ENCODE data around the gene FOXP1. TPM values are rescaled to one million over a fixed set of nuclear protein-coding genes. Genes with fewer than 3 reads are reported as not detected.

The FOXP1 gene
- total and polyA plus RNA-seq, 9 of the 15 experiments (the other 6 are each of a cell fraction or from before 2014, with no cell fraction given), result 7.7 to 34.5 (median 13.7) TPM

GRCh38 chr3:71512544-71512943 lies 71.0 kb downstream of the FOXP1 start:
- peaks cover 4 to 32% of the 10 kb centered on the region in 2 experiments; a peak in 2 of 5 replicates for H3K4me1 ChIP-seq (replicated peaks in 1 of 2; ENCODE audit: control insufficient read depth in 2 of 2, insufficient read depth in 2 of 2, low read length in 2 of 2)
- 89% methylated on average over 3 of the region's 4 CpGs for WGBS (ENCODE audit: insufficient coverage, low coverage, missing lambda C conversion rate)
- no TSS peak for BruUV-seq (replicated peaks)
- H4K20me1 ChIP-seq (replicated peaks; ENCODE audit: control insufficient read depth, insufficient read depth, low read length), result no peaks in the 10 kb centered on the region
- POLR2A ChIA-PET, result interaction anchor here (0.8 kb wide), 1 partner anchor 15 kb away, joined by 3 read pairs; no protein-coding TSS in a partner anchor
- CTCF ChIA-PET (ENCODE audit: low intra/inter-chr PET ratio), result no interaction called here
- no peak overlapping the region for H3K9ac ChIP-seq (ENCODE audit: insufficient read depth in 1 of 2, low read depth in 2 of 2, low read length in 2 of 2)
- no peaks in the 10 kb centered on the region for H3K27me3 ChIP-seq (ENCODE audit: control insufficient read depth in 2 of 2, insufficient read depth in 2 of 2, low read length in 2 of 2)
- no peak overlapping the region for H2AFZ ChIP-seq (ENCODE audit: low read depth, low read length)
- no peak overlapping the region for H3K27ac ChIP-seq (ENCODE audit: extremely low read depth, low read depth, low read length)
- 0 out of 3 replicates have a peak, but pooled peaks cover 2% of the 10 kb centered on the region for H3K36me3 ChIP-seq (ENCODE audit: control insufficient read depth, insufficient read depth, low read length)
- TF ChIP-seq CBX5 (IDR thresholded peaks at IDR 0.05; ENCODE audit: borderline replicate concordance, low read depth) (no peak), MEF2D (tag; conservative IDR thresholded peaks at IDR 0.05; ENCODE audit: low read depth) (no peak), ESRRA (IDR thresholded peaks at IDR 0.05; ENCODE audit: borderline replicate concordance, low read depth) (no peak), ATF7 (IDR thresholded peaks at IDR 0.05) (no peak), GTF2F1 (IDR thresholded peaks at IDR 0.05; ENCODE audit: low read depth, low read length) (no peak), HEY1 (CRISPR knock-in tag; IDR thresholded peaks at IDR 0.05; ENCODE audit: borderline replicate concordance) (no peak)
- TF ChIP-seq, protein P1, sequence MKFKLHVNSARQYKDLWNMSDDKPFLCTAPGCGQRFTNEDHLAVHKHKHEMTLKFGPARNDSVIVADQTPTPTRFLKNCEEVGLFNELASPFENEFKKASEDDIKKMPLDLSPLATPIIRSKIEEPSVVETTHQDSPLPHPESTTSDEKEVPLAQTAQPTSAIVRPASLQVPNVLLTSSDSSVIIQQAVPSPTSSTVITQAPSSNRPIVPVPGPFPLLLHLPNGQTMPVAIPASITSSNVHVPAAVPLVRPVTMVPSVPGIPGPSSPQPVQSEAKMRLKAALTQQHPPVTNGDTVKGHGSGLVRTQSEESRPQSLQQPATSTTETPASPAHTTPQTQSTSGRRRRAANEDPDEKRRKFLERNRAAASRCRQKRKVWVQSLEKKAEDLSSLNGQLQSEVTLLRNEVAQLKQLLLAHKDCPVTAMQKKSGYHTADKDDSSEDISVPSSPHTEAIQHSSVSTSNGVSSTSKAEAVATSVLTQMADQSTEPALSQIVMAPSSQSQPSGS (CRISPR knock-in tag; IDR thresholded peaks at IDR 0.05), result no peak
- TF ChIP-seq, protein P2, sequence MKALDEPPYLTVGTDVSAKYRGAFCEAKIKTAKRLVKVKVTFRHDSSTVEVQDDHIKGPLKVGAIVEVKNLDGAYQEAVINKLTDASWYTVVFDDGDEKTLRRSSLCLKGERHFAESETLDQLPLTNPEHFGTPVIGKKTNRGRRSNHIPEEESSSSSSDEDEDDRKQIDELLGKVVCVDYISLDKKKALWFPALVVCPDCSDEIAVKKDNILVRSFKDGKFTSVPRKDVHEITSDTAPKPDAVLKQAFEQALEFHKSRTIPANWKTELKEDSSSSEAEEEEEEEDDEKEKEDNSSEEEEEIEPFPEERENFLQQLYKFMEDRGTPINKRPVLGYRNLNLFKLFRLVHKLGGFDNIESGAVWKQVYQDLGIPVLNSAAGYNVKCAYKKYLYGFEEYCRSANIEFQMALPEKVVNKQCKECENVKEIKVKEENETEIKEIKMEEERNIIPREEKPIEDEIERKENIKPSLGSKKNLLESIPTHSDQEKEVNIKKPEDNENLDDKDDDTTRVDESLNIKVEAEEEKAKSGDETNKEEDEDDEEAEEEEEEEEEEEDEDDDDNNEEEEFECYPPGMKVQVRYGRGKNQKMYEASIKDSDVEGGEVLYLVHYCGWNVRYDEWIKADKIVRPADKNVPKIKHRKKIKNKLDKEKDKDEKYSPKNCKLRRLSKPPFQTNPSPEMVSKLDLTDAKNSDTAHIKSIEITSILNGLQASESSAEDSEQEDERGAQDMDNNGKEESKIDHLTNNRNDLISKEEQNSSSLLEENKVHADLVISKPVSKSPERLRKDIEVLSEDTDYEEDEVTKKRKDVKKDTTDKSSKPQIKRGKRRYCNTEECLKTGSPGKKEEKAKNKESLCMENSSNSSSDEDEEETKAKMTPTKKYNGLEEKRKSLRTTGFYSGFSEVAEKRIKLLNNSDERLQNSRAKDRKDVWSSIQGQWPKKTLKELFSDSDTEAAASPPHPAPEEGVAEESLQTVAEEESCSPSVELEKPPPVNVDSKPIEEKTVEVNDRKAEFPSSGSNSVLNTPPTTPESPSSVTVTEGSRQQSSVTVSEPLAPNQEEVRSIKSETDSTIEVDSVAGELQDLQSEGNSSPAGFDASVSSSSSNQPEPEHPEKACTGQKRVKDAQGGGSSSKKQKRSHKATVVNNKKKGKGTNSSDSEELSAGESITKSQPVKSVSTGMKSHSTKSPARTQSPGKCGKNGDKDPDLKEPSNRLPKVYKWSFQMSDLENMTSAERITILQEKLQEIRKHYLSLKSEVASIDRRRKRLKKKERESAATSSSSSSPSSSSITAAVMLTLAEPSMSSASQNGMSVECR (CRISPR knock-in tag; IDR thresholded peaks at IDR 0.05), result no peak
- TF ChIP-seq, protein P3, sequence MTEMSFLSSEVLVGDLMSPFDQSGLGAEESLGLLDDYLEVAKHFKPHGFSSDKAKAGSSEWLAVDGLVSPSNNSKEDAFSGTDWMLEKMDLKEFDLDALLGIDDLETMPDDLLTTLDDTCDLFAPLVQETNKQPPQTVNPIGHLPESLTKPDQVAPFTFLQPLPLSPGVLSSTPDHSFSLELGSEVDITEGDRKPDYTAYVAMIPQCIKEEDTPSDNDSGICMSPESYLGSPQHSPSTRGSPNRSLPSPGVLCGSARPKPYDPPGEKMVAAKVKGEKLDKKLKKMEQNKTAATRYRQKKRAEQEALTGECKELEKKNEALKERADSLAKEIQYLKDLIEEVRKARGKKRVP (CRISPR knock-in tag; IDR thresholded peaks at IDR 0.05), result no peak
- TF ChIP-seq, protein P4, sequence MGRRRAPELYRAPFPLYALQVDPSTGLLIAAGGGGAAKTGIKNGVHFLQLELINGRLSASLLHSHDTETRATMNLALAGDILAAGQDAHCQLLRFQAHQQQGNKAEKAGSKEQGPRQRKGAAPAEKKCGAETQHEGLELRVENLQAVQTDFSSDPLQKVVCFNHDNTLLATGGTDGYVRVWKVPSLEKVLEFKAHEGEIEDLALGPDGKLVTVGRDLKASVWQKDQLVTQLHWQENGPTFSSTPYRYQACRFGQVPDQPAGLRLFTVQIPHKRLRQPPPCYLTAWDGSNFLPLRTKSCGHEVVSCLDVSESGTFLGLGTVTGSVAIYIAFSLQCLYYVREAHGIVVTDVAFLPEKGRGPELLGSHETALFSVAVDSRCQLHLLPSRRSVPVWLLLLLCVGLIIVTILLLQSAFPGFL (CRISPR knock-in tag; IDR thresholded peaks at IDR 0.05), result no peak
- FAIRE-seq (no peak), ATAC-seq (no peak), DNase-seq (ENCODE audit: extremely low read depth in 1 of 4, low spot score in 3 of 4) (no peak)
- no peak overlapping the region for H3K4me3 ChIP-seq
- no peak overlapping the region for H3K4me2 ChIP-seq (ENCODE audit: insufficient read depth, low read length)
- in situ Hi-C loops (cut with MboI) (no loop called here), intact Hi-C loops (cut with micrococcal nuclease) (loop anchor here (2.0 to 10.0 kb wide), 5 partner anchors 72 to 440 kb away; no protein-coding TSS in a partner anchor)
- no peaks in the 10 kb centered on the region for H3K9me3 ChIP-seq (replicated peaks; ENCODE audit: control insufficient read depth, insufficient read depth, low read depth, low read length)
- H3K9me1 ChIP-seq (ENCODE audit: control insufficient read depth, insufficient read depth, low read length), result no peaks in the 10 kb centered on the region
- H3K79me2 ChIP-seq (ENCODE audit: control insufficient read depth, insufficient read depth, low read length), result no peaks in the 10 kb centered on the region
